GM21526 (cell line): ENCODE measurements around the gene SYTL1.

Source experiments
- ATAC-seq: cut with Tn5 transposase; IDR thresholded peaks from one replicate; pipeline ENCODE4 v1.9.1; 2021; ENCODE audit warnings: moderate library complexity; ENCODE audit not compliant: unreplicated experiment, low FRiP score

Gene SYTL1

GRCh38 chr1:27318136-27318535 lies 23.7 kb upstream of the SYTL1 start:
- ATAC-seq, result no peak

- ATAC-seq, result no peak
These were observed 23.2 kb upstream of the SYTL1 start for GRCh38 chr1:27318596-27318995.

GRCh38 chr1:27321813-27322568 lies 19.8 kb upstream of the SYTL1 start, which contains the start of gene TMEM222:
TSS of gene TMEM222 (plus strand) at chr1:27322163. CDS start at chr1:27322198, 35 bp downstream.
- ATAC-seq, result peak; percentile 87

GRCh38 chr1:27322569-27323240 lies 19.1 kb upstream of the SYTL1 start:
- ATAC-seq, result no peak

- no peak for ATAC-seq
These were observed 16.5 kb upstream of the SYTL1 start for GRCh38 chr1:27325286-27325685.

- ATAC-seq, result no peak
These were observed 13.9 kb upstream of the SYTL1 start for GRCh38 chr1:27327964-27328363.

GRCh38 chr1:27330786-27331185 lies 11.0 kb upstream of the SYTL1 start:
- no peak for ATAC-seq

- ATAC-seq, result no peak
These were observed 10.4 kb upstream of the SYTL1 start for GRCh38 chr1:27331426-27331825.

- no peak for ATAC-seq
These were observed 9.9 kb upstream of the SYTL1 start for GRCh38 chr1:27331922-27332321.

- no peak for ATAC-seq
These were observed 9.1 kb upstream of the SYTL1 start for GRCh38 chr1:27332536-27333281.

- no peak for ATAC-seq
These were observed 8.0 kb upstream of the SYTL1 start for GRCh38 chr1:27333717-27334279.

GRCh38 chr1:27335506-27336422 lies 6.1 kb upstream of the SYTL1 start:
- no peak for ATAC-seq

GRCh38 chr1:27336756-27337155 lies 5.1 kb upstream of the SYTL1 start:
- ATAC-seq, result no peak

GRCh38 chr1:27338751-27339150 lies 3.1 kb upstream of the SYTL1 start:
- ATAC-seq, result no peak

- no peak for ATAC-seq
These were observed 2.6 kb upstream of the SYTL1 start for GRCh38 chr1:27339213-27339612.

- no peak for ATAC-seq
These were observed 562 bp downstream of the SYTL1 start for GRCh38 chr1:27342391-27342777.

- no peak for ATAC-seq
These were observed 1.2 kb downstream of the SYTL1 start for GRCh38 chr1:27342778-27343638.

- no peak for ATAC-seq
These were observed 1.8 kb downstream of the SYTL1 start for GRCh38 chr1:27343639-27344025.

- ATAC-seq, result no peak
These were observed 3.5 kb downstream of the SYTL1 start for GRCh38 chr1:27345272-27345671.
